Small intestine (tissue), 7 donors: ENCODE results near the gene C8G. TPM values are rescaled to one million over a fixed set of nuclear protein-coding genes. Genes with fewer than 3 reads are reported as not detected.

Source experiments
- DNase-seq, 2 donors: peaks; one replicate each; pipeline versions ENCODE4 v3.0.0 to v3.0.0-alpha.2; 2013
- FAIRE-seq: peaks from 2 replicates; lab custom pipeline; 2012; peaks lifted over from hg19 to GRCh38; lab: Jason Lieb, UNC
- H3K27ac ChIP-seq, 3 donors: one replicate each; pipeline ENCODE4 v1.5.1; 2013; ENCODE audit warnings: low read length in 2 of 3, mild to moderate bottlenecking in 2 of 3, control low read depth in 1 of 3, inconsistent platforms in 1 of 3, low read depth in 1 of 3, moderate library complexity in 1 of 3
- H3K27me3 ChIP-seq, 3 donors: one replicate each; pipeline ENCODE4 v1.6.1; 2013; ENCODE audit warnings: low read length in 3 of 3, inconsistent platforms in 1 of 3; ENCODE audit not compliant: control insufficient read depth in 3 of 3, insufficient read depth in 3 of 3
- H3K36me3 ChIP-seq, 3 donors: one replicate each; pipeline ENCODE4 v1.6.1; 2013; ENCODE audit warnings: low read length in 3 of 3, inconsistent platforms in 1 of 3, low read depth in 1 of 3, mild to moderate bottlenecking in 1 of 3, moderate library complexity in 1 of 3; ENCODE audit not compliant: control insufficient read depth in 3 of 3, insufficient read depth in 2 of 3
- H3K4me1 ChIP-seq, 3 donors: one replicate each; pipeline ENCODE4 v1.6.1; 2013; ENCODE audit warnings: low read length in 2 of 3, inconsistent platforms in 1 of 3, low read depth in 1 of 3, mild to moderate bottlenecking in 1 of 3, moderate library complexity in 1 of 3; ENCODE audit not compliant: control insufficient read depth in 3 of 3, insufficient read depth in 2 of 3
- H3K4me3 ChIP-seq, 3 donors: one replicate each; pipeline ENCODE4 v1.5.1; 2013; ENCODE audit warnings: low read length in 3 of 3, control low read depth in 1 of 3, inconsistent platforms in 1 of 3, low read depth in 1 of 3, mild to moderate bottlenecking in 1 of 3, moderate library complexity in 1 of 3
- H3K9me3 ChIP-seq, 2 donors: one replicate each; pipeline ENCODE4 v1.6.1; 2013; ENCODE audit warnings: low read depth in 1 of 2, low read length in 1 of 2; ENCODE audit not compliant: control insufficient read depth in 2 of 2, insufficient read depth in 1 of 2
- WGBS, 3 donors: extraction: QIAGEN DNeasy Blood & Tissue Kit; methylation state at CpG; one replicate each; pipeline ENCODE4 v1.1.7; 2013; 5-methylcytosine and 5-hydroxymethylcytosine counted together
- polyA plus RNA-seq, 4 donors: library from polyadenylated mRNA; stranded (reverse) in 3 of 4; unstranded in 1 of 4; fragments of 200-250 nt in 3 of 4; fragments of 120-200 nt in 1 of 4; gene quantifications; one replicate each; pipeline versions ENCODE4 v1.2.1 to v1.2.3, GENCODE V29; 2013
- donor health status: healthy with polysubstance abuse.
- donor health status: control.
- donor health status: control.
- donor health status: Bipolar disorder and iron deficiency.
- donor health status: healthy.

C8G gene
- polyA plus RNA-seq, 4 donors: 13.6 to 106 (median 61.3) TPM

DNA sequence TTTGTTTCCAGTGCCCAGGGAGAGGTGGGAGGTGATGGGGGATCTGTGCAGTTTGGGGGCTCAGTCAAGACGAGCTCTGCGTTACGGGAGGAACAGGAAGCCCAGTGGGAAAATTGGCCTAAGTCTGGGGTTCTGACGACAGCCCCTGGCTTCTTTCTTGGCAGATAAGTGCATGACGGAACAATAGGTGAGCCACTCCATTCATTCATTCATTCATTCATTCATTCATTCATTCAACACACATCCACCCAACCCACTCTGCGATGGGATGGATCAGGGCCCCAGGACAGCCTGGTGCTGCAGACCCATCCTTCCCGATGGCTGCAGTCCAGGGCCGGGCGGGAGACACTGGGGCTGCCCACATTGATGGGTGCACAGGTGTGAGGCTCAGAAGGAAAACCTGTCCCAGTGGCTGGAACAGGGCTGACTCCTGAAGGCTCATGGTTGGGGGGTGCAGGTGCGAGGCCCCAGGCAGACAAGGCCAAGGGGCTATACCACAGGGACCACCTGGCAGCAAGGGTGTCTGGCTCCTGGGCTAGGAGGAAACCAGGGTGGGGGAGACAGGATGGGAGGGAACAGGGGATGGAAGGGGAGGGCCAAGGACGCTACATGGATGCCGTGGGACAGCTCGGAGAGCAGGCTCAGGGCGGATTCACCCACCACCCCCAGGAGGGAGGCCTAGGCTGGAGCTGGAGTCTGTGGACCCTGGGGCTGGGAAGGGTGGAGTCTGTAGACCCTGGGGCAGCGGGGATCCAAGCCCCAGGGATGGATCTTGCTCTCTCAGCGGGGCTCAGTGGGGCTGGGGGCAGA is 35.8 kb downstream of the C8G start:
- no peak for DNase-seq
- H3K36me3 ChIP-seq: no peaks in the 10 kb centered on the region
- peaks cover 3 to 33% (median 6%) of the 10 kb centered on the region in 3 donors for H3K27me3 ChIP-seq
- WGBS, 3 donors: 85 to 88% (median 87%) methylated on average over 16 of the region's 16 CpGs
- H3K4me1 ChIP-seq: peaks cover 0 to 5% (median 0%) of the 10 kb centered on the region in 3 donors
- no peak for FAIRE-seq
- H3K27ac ChIP-seq: peak overlapping the region in 1 of 3 donors; percentile 45
- H3K9me3 ChIP-seq: no peaks in the 10 kb centered on the region
- H3K4me3 ChIP-seq: no peak overlapping the region

- Histone ChIP-seq H3K9me3 (no peaks in the 10 kb centered on the region), H3K27me3 (peaks cover 3 to 39% (median 6%) of the 10 kb centered on the region in 3 donors), H3K4me1 (peaks cover 0 to 5% (median 0%) of the 10 kb centered on the region in 3 donors), H3K4me3 (no peak overlapping the region), H3K36me3 (no peaks in the 10 kb centered on the region), H3K27ac (peak overlapping the region in 1 of 3 donors; percentile 45)
- DNase-seq (no peak), FAIRE-seq (no peak)
- WGBS, 3 donors: 62 to 69% (median 64%) methylated on average over 17 of the region's 17 CpGs
Measured at GRCh38 chr9:136981588-136982231, 36.7 kb downstream of the C8G start.

- no peak for FAIRE-seq
- peaks cover 0 to 5% (median 0%) of the 10 kb centered on the region in 3 donors for H3K4me1 ChIP-seq
- no peaks in the 10 kb centered on the region for H3K9me3 ChIP-seq
- H3K36me3 ChIP-seq: no peaks in the 10 kb centered on the region
- peaks cover 3 to 44% (median 6%) of the 10 kb centered on the region in 3 donors for H3K27me3 ChIP-seq
- no peak within 1 kb of the TSS for H3K4me3 ChIP-seq
- H3K27ac ChIP-seq: no peak within 1 kb of the TSS
- no peak for DNase-seq
- 68 to 82% (median 69%) methylated on average over 18 of the region's 18 CpGs for WGBS, 3 donors
Measured at GRCh38 chr9:136982232-136983051, 37.4 kb downstream of the C8G start, which contains the start of gene LCNL1. TSS of gene LCNL1 (plus strand) at chr9:136982993. CDS start at chr9:136983587, 594 bp downstream.

GRCh38 chr9:136983167-136983566 is 38.1 kb downstream of the C8G start:
- H3K9me3 ChIP-seq: no peaks in the 10 kb centered on the region
- H3K4me1 ChIP-seq: peaks cover 0 to 5% (median 0%) of the 10 kb centered on the region in 3 donors
- FAIRE-seq (no peak), DNase-seq (no peak)
- no peak overlapping the region for H3K27ac ChIP-seq
- 74 to 77% (median 77%) methylated on average over 9 of the region's 9 CpGs for whole genome bisulfite sequencing, 3 donors
- H3K36me3 ChIP-seq: no peaks in the 10 kb centered on the region
- H3K4me3 ChIP-seq: no peak overlapping the region
- peaks cover 3 to 41% (median 6%) of the 10 kb centered on the region in 3 donors for H3K27me3 ChIP-seq

DNA sequence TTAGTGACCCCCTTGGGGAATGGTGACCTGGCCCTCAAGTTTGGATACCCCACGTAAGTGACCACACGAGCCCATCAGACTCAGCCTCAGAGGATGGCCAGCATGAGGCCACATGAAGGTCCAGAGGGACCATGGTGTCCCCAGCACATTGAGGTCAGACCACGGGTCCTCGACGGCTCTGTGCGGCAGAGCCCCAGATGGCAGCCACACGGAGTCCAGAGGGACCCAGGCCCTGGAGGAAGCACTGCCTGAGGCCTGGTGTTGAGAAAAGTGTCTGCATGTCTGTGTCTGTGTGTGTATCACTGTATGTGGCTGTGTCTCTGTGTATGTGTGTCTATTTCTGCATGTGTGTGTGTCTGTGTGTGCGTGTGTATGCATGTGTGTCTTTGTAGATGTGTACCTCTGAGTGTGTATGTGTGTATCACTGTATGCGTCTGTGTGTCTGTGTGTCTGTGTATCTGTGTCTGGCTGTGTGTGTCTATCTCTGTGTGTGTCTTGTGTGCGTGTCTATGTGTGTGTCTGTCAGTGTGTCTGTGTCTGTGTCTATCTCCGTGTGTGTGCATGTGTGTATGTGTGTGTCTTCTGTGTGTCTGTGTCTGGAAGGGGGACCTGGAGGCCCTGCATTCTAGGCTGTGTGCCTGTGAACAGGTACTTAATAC is 38.7 kb downstream of the C8G start:
- H3K36me3 ChIP-seq: no peaks in the 10 kb centered on the region
- FAIRE-seq (no peak), DNase-seq (no peak)
- 79 to 86% (median 83%) methylated on average over 11 of the region's 11 CpGs for WGBS, 3 donors
- H3K4me1 ChIP-seq: peaks cover 0 to 5% (median 0%) of the 10 kb centered on the region in 3 donors
- peaks cover 3 to 41% (median 6%) of the 10 kb centered on the region in 3 donors for H3K27me3 ChIP-seq
- H3K4me3 ChIP-seq: no peak overlapping the region
- no peak overlapping the region for H3K27ac ChIP-seq
- no peaks in the 10 kb centered on the region for H3K9me3 ChIP-seq

GRCh38 chr9:136984464-136985026 is 39.5 kb downstream of the C8G start:
- Histone ChIP-seq H3K9me3 (no peaks in the 10 kb centered on the region), H3K27ac (no peak overlapping the region), H3K4me1 (peaks cover 0 to 5% (median 0%) of the 10 kb centered on the region in 3 donors), H3K27me3 (peaks cover 3 to 41% (median 6%) of the 10 kb centered on the region in 3 donors), H3K36me3 (no peaks in the 10 kb centered on the region), H3K4me3 (no peak overlapping the region)
- WGBS, 3 donors: 51 to 59% (median 59%) methylated on average over 17 to 29 of the region's 29 CpGs
- DNase-seq: no peak
- no peak for FAIRE-seq

GRCh38 chr9:136985027-136985602 is 40.1 kb downstream of the C8G start:
- no peak overlapping the region for H3K4me3 ChIP-seq
- FAIRE-seq: no peak
- H3K27ac ChIP-seq: no peak overlapping the region
- no peaks in the 10 kb centered on the region for H3K9me3 ChIP-seq
- peaks cover 3 to 41% (median 6%) of the 10 kb centered on the region in 3 donors for H3K27me3 ChIP-seq
- no peaks in the 10 kb centered on the region for H3K36me3 ChIP-seq
- no peak for DNase-seq
- 6 to 12% (median 8%) methylated on average over 41 to 48 of the region's 48 CpGs for WGBS, 3 donors
- H3K4me1 ChIP-seq: peaks cover 0 to 5% (median 0%) of the 10 kb centered on the region in 3 donors
